ENCODE data around the gene FAM217B.

- TF ChIP-seq CTCF (IDR thresholded peaks at IDR 0.05) (no peak), POLR2A (IDR thresholded peaks at IDR 0.05) (no peak)
Measured at GRCh38 chr20:59945731-59946130, 5.5 kb downstream of the FAM217B start.
